ENCODE results near the gene XRN2.

DNA sequence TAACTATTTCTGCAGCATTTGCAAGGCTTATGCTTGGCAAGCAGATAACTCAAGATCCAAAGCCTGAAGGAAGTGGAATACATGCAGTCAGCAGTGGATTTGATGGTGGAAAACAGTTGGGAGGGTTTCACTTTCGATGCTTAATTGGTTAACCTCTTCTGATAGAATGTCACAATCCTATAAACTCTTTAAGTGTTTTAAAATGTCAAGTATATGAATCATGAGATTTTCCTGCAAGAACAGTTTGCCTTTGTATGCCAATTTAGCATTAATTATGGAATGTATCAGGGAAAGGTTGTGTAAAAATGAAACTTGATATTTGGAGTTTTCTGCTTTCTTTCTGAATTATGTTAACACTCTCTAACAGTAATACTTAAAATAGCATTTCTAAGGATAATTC is 57.6 kb downstream of the XRN2 start:
- TF ChIP-seq, protein P1, sequence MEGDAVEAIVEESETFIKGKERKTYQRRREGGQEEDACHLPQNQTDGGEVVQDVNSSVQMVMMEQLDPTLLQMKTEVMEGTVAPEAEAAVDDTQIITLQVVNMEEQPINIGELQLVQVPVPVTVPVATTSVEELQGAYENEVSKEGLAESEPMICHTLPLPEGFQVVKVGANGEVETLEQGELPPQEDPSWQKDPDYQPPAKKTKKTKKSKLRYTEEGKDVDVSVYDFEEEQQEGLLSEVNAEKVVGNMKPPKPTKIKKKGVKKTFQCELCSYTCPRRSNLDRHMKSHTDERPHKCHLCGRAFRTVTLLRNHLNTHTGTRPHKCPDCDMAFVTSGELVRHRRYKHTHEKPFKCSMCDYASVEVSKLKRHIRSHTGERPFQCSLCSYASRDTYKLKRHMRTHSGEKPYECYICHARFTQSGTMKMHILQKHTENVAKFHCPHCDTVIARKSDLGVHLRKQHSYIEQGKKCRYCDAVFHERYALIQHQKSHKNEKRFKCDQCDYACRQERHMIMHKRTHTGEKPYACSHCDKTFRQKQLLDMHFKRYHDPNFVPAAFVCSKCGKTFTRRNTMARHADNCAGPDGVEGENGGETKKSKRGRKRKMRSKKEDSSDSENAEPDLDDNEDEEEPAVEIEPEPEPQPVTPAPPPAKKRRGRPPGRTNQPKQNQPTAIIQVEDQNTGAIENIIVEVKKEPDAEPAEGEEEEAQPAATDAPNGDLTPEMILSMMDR (IDR thresholded peaks at IDR 0.05): no peak
- TF ChIP-seq POLR2AphosphoS5 (IDR thresholded peaks at IDR 0.05) (no peak), POLR2A (IDR thresholded peaks at IDR 0.05) (no peak)

Data from breast epithelium (tissue), 3 donors.